HG03045 (cell line): ENCODE results near the gene ABI3.

Experiments used
- ATAC-seq: cut with Tn5 transposase; IDR thresholded peaks from one replicate; pipeline ENCODE4 v1.9.1; 2021; ENCODE audit warnings: mild to moderate bottlenecking, moderate library complexity; ENCODE audit not compliant: unreplicated experiment

ABI3 gene

DNA sequence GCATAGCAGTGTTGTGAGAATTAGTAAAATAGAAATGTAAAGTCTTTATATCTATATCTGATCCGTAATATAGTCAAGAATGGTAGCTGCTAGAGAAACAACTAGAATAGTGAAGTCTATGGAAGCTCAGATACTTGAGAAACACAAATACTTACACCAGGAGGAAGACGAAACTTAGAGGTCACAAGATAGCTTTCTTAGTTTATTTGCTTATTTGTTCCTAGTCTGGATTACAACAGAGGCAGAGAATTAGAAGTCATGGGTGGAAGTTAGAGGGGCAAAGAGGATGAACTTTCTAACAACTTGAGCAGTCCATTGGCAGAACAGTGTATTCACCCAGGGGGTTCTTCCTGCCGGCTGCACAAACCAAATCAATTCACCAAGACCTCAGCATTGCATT lies 14.0 kb upstream of the ABI3 start:
- ATAC-seq, result no peak

DNA sequence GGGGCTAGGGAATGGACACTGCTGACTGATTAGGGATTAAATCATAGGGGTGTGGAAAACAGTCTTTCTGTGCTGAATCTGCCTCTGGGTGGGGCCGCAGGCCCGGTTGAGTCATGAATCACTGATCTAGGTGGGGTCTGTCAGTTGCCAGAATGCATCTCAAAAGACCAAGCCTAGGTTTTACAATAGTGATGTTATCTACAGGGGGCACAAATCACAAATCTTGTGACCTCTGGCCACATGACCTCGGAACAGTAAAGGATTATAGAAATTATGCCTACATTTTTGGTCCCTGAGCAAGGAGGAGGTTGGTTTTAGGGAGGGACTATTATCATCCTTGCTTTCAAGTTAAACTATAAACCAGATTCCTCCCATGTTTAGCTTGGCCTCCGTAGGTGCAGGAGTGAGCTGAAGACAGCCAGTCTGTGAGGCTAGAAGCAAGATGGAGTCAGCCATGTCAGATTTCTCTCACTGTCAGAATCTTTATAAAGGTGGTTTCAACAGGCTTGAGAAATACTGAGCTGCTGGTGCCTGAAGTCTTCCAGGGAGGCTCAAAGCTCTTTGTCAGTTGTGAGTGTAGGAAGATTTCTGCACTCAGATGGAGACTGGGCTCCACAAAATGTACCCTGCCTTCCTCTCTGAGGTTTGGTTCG lies 13.0 kb upstream of the ABI3 start:
- ATAC-seq, result no peak

DNA sequence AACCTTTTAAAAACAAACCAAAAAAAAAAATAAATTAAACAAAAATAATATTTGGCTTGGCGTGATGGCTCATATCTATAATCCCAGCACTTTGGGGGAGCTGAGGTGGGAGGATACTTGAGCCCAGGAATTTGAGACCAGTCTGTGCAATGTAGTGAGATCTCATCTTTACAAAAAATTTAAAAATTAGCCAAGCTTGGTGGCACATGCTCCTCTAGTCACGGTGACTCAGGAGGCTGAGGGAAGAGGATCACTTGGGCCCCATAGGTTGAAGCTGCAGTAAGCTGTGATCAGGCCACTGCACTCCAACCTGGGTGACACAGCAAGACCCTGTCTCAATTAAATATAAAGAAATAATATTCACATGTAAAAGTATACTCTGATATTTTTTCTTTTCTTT lies 12.3 kb upstream of the ABI3 start:
- ATAC-seq, result no peak

GRCh38 chr17:49200423-49201083 lies 10.0 kb upstream of the ABI3 start:
- no peak for ATAC-seq

- ATAC-seq, result no peak
These were observed 9.0 kb upstream of the ABI3 start for GRCh38 chr17:49201481-49201927.

DNA sequence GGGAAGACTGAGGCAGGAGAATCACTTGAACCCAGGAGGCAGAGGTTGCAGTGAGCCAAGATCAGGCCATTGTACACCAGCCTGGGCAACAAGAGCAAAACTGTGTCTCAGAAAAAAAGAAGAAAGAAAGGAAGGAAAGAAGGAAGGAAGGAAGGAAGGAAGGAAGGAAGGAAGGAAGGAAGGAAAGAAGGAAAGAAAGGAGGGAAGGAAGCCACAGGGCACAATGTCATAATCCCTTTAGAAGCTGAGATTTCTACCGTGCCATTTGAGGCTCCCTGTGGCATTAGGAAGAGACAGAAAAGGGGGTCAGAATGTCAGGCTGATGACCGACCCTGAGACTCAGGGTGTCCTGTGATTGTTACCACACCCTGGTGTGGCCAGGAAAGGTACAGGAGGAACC lies 6.7 kb upstream of the ABI3 start:
- no peak for ATAC-seq

DNA sequence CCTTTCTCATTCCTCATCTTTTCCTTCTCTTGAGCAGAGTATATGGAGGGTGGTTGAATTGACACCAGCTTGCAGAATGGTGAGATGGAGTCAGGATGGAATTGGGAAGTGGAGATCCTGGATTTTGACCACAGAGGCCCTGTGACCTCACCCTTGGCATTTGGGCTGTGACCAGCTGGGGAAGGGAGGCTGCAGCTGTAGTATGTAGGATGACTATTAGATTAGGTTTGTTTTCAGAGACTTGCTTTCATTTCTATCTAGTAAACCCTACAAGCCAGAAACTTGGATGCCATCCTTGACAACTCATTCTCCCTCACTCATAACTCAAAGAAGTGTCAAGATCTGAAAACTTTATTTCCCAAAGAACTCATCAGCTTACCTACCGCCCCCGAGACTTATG lies 6.0 kb upstream of the ABI3 start:
- ATAC-seq, result no peak

DNA sequence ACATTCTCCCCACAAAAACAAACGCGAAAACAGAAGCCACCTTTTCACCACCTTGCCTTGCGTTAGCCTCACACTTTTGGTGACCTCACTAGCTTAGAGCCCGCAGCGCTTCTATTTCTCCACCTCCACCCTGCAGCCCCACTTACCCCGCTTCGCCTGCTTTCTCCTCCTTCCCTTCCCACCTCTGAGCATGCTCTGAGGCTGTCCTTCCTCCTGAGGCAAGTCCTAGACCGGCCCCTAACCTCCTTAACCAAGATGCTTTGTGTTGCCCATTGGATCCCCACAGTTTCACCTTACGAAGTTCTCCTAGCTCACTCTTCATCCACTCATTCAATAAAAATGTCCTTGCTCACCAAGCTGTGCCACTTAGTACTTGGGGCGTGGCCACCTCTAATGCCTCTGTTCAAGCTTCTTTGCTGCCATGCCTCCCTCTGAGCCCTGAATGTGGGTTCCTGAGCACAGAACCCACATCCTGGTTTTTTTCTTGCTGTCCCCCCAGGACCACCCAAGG lies 1.4 kb upstream of the ABI3 start:
- no peak for ATAC-seq

GRCh38 chr17:49213399-49213798 lies 2.9 kb downstream of the ABI3 start:
- ATAC-seq, result no peak

- ATAC-seq, result no peak
These were observed 3.3 kb downstream of the ABI3 start for GRCh38 chr17:49213847-49214246.

- no peak for ATAC-seq
These were observed 4.3 kb downstream of the ABI3 start for GRCh38 chr17:49214676-49215360.

DNA sequence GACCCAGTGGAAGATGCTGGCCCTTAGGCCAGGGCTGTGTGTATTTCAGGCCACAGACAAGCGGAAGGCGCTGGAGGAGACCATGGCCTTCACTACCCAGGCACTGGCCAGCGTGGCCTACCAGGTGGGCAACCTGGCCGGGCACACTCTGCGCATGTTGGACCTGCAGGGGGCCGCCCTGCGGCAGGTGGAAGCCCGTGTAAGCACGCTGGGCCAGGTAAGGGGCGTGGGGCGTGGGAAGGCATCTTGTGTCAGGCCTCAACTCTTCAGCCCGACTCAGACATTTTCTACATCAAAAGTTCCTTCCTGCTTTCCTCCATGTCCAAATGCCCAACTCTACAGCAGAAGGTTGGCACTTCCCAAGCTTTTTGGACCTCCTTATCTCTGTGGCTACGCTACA lies 6.0 kb downstream of the ABI3 start:
- no peak for ATAC-seq

- no peak for ATAC-seq
These were observed 6.6 kb downstream of the ABI3 start for GRCh38 chr17:49216953-49217650.

GRCh38 chr17:49217651-49218413 lies 7.3 kb downstream of the ABI3 start:
- ATAC-seq, result no peak

- no peak for ATAC-seq
These were observed 8.7 kb downstream of the ABI3 start for GRCh38 chr17:49218941-49219913.

DNA sequence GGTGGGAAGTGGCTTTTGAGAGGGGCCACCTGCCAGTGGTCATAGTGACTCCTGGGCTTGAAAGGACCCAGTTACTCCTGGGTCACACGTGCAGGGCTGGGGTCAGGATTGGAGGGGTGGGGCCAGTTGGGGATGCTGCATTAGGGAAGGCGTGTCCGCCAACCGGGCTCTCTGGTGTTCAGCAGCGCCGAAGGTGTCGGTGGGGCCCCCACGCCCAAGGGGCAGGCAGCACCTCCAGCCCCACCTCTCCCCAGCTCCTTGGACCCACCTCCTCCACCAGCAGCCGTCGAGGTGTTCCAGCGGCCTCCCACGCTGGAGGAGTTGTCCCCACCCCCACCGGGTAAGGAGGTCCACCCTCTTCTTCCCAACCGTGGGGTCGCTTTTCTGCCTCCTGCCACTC lies 9.5 kb downstream of the ABI3 start:
- no peak for ATAC-seq

- no peak for ATAC-seq
These were observed 12.6 kb downstream of the ABI3 start for GRCh38 chr17:49223168-49223516.

GRCh38 chr17:49223517-49224197 lies 13.2 kb downstream of the ABI3 start:
- ATAC-seq, result no peak
